ENCODE data around the gene CDK18.

Gene CDK18

DNA sequence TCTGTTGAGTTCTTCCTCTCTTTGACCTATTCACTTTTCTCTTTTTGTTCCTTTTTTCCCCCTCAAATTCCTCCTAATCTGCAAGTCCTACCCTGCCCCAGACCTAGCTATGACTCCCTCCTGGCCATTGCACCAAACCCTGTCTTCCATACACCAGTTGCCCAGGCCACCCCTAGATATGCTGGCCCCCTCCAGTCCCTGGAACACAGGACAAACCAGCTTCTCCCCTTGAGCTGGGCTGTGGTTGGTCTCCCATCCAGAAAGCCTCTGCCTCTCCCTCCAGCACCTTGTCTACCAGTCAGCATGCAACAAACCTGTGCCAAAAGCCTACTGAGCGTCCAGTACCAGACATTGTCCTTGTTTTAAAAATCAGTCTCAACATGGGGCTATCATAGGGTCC is 68.0 kb downstream of the CDK18 start:
- Histone ChIP-seq H3K27me3 (ENCODE audit: insufficient read depth, poor library complexity, severe bottlenecking) (peaks cover 33% of the 10 kb centered on the region), H3K4me3 (replicated peaks; ENCODE audit: insufficient read depth, low read length) (no peak overlapping the region), H3K27ac (replicated peaks) (no peak overlapping the region)
- TF ChIP-seq, protein P1, sequence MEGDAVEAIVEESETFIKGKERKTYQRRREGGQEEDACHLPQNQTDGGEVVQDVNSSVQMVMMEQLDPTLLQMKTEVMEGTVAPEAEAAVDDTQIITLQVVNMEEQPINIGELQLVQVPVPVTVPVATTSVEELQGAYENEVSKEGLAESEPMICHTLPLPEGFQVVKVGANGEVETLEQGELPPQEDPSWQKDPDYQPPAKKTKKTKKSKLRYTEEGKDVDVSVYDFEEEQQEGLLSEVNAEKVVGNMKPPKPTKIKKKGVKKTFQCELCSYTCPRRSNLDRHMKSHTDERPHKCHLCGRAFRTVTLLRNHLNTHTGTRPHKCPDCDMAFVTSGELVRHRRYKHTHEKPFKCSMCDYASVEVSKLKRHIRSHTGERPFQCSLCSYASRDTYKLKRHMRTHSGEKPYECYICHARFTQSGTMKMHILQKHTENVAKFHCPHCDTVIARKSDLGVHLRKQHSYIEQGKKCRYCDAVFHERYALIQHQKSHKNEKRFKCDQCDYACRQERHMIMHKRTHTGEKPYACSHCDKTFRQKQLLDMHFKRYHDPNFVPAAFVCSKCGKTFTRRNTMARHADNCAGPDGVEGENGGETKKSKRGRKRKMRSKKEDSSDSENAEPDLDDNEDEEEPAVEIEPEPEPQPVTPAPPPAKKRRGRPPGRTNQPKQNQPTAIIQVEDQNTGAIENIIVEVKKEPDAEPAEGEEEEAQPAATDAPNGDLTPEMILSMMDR (IDR thresholded peaks at IDR 0.05; ENCODE audit: insufficient read depth, low read length): no peak
- no peak for TF ChIP-seq POLR2AphosphoS5 (IDR thresholded peaks at IDR 0.05; ENCODE audit: low read depth)
- TF ChIP-seq GABPA (IDR thresholded peaks at IDR 0.05; ENCODE audit: low read depth): no peak
- TF ChIP-seq, protein P2, sequence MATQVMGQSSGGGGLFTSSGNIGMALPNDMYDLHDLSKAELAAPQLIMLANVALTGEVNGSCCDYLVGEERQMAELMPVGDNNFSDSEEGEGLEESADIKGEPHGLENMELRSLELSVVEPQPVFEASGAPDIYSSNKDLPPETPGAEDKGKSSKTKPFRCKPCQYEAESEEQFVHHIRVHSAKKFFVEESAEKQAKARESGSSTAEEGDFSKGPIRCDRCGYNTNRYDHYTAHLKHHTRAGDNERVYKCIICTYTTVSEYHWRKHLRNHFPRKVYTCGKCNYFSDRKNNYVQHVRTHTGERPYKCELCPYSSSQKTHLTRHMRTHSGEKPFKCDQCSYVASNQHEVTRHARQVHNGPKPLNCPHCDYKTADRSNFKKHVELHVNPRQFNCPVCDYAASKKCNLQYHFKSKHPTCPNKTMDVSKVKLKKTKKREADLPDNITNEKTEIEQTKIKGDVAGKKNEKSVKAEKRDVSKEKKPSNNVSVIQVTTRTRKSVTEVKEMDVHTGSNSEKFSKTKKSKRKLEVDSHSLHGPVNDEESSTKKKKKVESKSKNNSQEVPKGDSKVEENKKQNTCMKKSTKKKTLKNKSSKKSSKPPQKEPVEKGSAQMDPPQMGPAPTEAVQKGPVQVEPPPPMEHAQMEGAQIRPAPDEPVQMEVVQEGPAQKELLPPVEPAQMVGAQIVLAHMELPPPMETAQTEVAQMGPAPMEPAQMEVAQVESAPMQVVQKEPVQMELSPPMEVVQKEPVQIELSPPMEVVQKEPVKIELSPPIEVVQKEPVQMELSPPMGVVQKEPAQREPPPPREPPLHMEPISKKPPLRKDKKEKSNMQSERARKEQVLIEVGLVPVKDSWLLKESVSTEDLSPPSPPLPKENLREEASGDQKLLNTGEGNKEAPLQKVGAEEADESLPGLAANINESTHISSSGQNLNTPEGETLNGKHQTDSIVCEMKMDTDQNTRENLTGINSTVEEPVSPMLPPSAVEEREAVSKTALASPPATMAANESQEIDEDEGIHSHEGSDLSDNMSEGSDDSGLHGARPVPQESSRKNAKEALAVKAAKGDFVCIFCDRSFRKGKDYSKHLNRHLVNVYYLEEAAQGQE (IDR thresholded peaks at IDR 0.05; ENCODE audit: insufficient replicate concordance, low read depth): no peak
- no peak for TF ChIP-seq SPI1 (IDR thresholded peaks at IDR 0.05; ENCODE audit: borderline replicate concordance, low read depth)
- no peak for DNase-seq (ENCODE audit: low read depth in 1 of 2, low spot score in 1 of 2)

DNA sequence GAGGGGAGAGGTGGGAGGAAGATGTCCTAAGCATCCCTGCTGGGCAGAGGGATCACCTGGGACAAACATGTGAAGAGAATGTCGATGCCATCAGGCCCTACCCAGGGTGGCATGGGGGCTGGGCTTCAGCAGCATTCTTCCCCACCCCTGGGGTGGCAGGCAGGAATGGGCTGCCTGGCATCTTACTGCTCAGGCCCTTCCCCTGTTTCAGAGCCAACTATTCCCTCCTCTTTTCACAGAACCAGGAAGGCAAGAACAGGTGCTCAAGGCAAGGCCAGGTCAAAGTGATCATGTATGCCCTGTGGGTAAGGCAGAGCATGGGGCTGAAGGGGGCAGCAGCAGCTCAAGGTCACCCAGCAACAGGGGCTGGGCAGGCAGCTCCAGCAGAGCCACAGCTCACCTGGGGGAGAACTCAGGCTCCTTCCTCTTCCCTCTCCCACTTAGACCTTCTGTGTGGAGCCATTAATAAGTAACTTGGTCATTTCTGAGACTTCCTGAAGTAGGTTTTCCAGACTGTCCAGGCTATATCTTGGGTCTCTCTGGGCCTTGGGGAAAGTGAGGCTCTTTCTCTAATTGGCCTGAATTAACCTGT is 70.9 kb downstream of the CDK18 start:
- H3K4me3 ChIP-seq (replicated peaks; ENCODE audit: insufficient read depth, low read length): no peak overlapping the region
- peaks cover 19% of the 10 kb centered on the region for H3K27me3 ChIP-seq (ENCODE audit: insufficient read depth, poor library complexity, severe bottlenecking)
- no peak for DNase-seq (ENCODE audit: low read depth in 1 of 2, low spot score in 1 of 2)
- TF ChIP-seq, protein P1 (IDR thresholded peaks at IDR 0.05; ENCODE audit: insufficient read depth, low read length): no peak
- TF ChIP-seq, protein P2 (IDR thresholded peaks at IDR 0.05; ENCODE audit: insufficient replicate concordance, low read depth): no peak
- no peak for TF ChIP-seq SPI1 (IDR thresholded peaks at IDR 0.05; ENCODE audit: borderline replicate concordance, low read depth)
- H3K27ac ChIP-seq (replicated peaks): no peak overlapping the region

DNA sequence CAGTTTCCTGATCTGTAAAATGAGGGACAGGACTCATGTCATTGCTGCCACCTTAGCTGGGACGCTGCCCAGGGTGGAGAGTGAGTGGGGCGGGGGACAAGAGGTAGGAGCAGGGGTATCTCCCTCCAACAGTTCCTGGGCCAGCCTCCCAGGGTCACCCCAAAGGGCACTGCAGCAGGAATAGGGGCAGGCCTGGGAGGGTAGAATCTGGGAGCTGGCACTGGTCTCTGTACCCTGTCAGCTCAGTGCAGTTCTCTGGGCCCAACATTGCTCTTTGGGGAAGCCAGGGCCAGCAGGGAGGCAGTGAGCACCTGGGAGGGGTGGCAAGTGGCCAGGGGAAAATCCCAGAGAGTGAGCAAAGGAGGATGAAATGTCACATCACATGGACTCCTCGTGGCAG is 71.5 kb downstream of the CDK18 start:
- DNase-seq (ENCODE audit: low read depth in 1 of 2, low spot score in 1 of 2): no peak
- Histone ChIP-seq H3K4me3 (replicated peaks; ENCODE audit: insufficient read depth, low read length) (no peak overlapping the region), H3K27me3 (ENCODE audit: insufficient read depth, poor library complexity, severe bottlenecking) (peaks cover 15% of the 10 kb centered on the region), H3K27ac (replicated peaks) (no peak overlapping the region)
- TF ChIP-seq, protein P2 (IDR thresholded peaks at IDR 0.05; ENCODE audit: insufficient replicate concordance, low read depth): no peak
- TF ChIP-seq POLR2AphosphoS5 (IDR thresholded peaks at IDR 0.05; ENCODE audit: low read depth) (no peak), GABPA (IDR thresholded peaks at IDR 0.05; ENCODE audit: low read depth) (no peak), SPI1 (IDR thresholded peaks at IDR 0.05; ENCODE audit: borderline replicate concordance, low read depth) (no peak)
- TF ChIP-seq, protein P1 (IDR thresholded peaks at IDR 0.05; ENCODE audit: insufficient read depth, low read length): no peak
